ENCODE measurements around the gene MBOAT2. TPM values are rescaled to one million over a fixed set of nuclear protein-coding genes. Genes with fewer than 3 reads are reported as not detected.

MBOAT2 gene
- total and polyA plus RNA-seq, 12 donors, result 0.24 to 9.6 (median 2.3) TPM

DNA sequence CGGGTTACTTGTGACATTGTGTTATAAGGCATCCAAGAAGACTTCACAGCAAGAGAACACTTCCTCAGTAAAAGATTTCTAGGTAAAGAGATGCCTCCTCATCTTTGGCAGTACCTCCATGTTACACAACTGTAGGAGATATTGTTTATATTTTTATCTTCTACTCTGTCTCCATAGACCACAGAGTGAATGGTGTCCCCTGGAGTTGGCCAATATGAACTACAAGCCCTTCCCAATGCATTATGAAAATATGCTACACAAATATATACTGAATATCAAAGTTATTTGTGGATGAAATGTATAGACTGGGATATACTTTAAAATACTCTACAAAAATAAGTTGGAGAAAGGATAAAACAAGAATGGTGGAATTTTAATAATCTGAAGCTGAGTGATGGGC, 46.7 kb downstream of the MBOAT2 start:
- Histone ChIP-seq H3K36me3 (replicated peaks in 1 of 2) (no peaks in the 10 kb centered on the region), H3K27me3 (no peaks in the 10 kb centered on the region), H3K27ac (no peak overlapping the region), H3K4me3 (no peak overlapping the region), H3K9me3 (replicated peaks in 1 of 3) (peaks cover 0 to 8% (median 0%) of the 10 kb centered on the region in 3 donors), H3K4me1 (replicated peaks in 1 of 2) (no peaks in the 10 kb centered on the region)
- intact Hi-C loops (cut with DNase I), result no loop called here
- no peak for DNase-seq
- 75 to 94% (median 87%) methylated on average over 1 of the region's 1 CpG for WGBS, 4 donors
- no peak for TF ChIP-seq POLR2A (IDR thresholded peaks at IDR 0.05)
- TF ChIP-seq, protein P1, sequence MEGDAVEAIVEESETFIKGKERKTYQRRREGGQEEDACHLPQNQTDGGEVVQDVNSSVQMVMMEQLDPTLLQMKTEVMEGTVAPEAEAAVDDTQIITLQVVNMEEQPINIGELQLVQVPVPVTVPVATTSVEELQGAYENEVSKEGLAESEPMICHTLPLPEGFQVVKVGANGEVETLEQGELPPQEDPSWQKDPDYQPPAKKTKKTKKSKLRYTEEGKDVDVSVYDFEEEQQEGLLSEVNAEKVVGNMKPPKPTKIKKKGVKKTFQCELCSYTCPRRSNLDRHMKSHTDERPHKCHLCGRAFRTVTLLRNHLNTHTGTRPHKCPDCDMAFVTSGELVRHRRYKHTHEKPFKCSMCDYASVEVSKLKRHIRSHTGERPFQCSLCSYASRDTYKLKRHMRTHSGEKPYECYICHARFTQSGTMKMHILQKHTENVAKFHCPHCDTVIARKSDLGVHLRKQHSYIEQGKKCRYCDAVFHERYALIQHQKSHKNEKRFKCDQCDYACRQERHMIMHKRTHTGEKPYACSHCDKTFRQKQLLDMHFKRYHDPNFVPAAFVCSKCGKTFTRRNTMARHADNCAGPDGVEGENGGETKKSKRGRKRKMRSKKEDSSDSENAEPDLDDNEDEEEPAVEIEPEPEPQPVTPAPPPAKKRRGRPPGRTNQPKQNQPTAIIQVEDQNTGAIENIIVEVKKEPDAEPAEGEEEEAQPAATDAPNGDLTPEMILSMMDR (IDR thresholded peaks at IDR 0.05), result no peak

DNA sequence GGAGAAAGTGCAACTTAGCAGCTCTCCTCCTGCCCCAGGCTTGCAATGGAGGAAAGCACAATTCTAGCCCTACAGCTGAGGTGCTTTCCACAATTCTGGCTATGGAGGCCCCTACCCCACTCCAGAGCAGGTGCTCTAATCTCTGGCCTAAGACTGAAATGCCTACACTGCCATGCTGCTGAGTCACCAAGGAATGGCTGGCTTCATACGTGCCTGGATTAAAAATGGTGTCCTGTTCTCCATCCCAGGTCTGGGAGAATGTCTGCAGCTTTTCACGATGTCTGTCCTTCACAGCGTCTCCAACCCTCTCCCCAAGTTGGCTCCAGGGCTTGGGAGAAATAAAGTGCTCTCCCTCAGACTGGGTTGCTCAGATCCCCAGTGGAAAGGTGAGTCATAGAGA, 48.5 kb downstream of the MBOAT2 start:
- no peak overlapping the region for H3K27ac ChIP-seq
- intact Hi-C loops (cut with DNase I), result no loop called here
- 71 to 100% (median 92%) methylated on average over 1 to 3 of the region's 3 CpGs for WGBS, 4 donors
- no peaks in the 10 kb centered on the region for H3K27me3 ChIP-seq
- H3K4me1 ChIP-seq (replicated peaks in 1 of 2), result no peaks in the 10 kb centered on the region
- no peak for DNase-seq
- H3K4me3 ChIP-seq, result no peak overlapping the region
- TF ChIP-seq POLR2A (IDR thresholded peaks at IDR 0.05), result no peak
- TF ChIP-seq, protein P1 (IDR thresholded peaks at IDR 0.05), result no peak
- peaks cover 0 to 8% (median 0%) of the 10 kb centered on the region in 3 donors for H3K9me3 ChIP-seq (replicated peaks in 1 of 3)
- H3K36me3 ChIP-seq (replicated peaks in 1 of 2), result no peaks in the 10 kb centered on the region

DNA sequence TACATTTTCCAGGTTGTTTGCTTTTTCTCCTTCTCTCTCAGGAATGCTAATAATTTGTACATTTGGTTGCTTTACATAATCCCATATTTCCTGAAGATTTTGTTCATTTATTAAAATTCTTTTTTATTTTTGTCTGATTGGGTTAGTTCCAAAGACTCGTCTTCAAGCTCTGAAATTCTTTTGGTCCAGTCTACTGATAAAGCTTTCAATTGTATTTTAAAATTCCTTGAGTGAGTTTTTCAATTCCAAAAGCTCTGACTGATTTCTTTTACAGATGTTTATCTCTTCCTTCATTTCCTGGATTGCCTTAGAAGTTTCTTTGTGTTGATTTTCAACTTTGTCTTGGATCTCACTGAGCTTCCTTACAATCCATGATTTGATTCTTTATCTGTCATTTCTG, 50.0 kb downstream of the MBOAT2 start:
- intact Hi-C loops (cut with DNase I), result no loop called here
- Histone ChIP-seq H3K4me3 (no peak overlapping the region), H3K36me3 (replicated peaks in 1 of 2) (no peaks in the 10 kb centered on the region), H3K27ac (no peak overlapping the region), H3K9me3 (replicated peaks in 1 of 3) (peaks cover 0 to 8% (median 0%) of the 10 kb centered on the region in 3 donors), H3K4me1 (replicated peaks in 1 of 2) (no peaks in the 10 kb centered on the region), H3K27me3 (no peaks in the 10 kb centered on the region)
- TF ChIP-seq, protein P1 (IDR thresholded peaks at IDR 0.05), result no peak
- no peak for TF ChIP-seq POLR2A (IDR thresholded peaks at IDR 0.05)
- WGBS, 4 donors, result 86 to 90% (median 86%) methylated on average over 1 of the region's 1 CpG
- no peak for DNase-seq

DNA sequence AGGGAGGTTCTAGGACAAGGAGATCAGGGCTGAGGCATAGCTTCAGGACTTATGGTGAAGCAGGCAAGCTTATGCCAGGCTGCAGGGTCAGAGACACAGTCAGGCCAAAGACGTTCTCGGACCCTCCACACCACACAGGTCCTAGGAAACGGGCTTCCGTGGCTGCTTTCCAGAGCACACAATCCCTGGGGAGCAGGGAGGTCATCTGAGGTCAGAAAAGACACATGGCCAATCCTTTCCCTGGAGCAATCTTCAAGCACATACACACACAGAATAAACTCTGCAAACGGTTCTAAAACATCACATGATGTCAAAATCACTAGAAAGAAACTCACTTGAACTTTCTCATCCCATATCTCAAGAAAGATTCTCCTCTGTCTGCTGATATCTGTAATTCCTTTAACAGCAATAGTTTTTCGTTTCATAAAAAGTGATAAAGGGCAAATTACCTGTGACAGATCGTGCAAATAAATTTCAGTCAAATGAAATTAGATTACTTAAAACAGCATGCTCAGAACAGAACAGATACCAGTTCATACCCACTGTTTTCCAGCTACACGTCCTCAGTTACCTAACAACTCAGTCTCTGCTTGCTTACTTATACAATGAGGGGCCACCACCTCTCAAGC, 63.9 kb downstream of the MBOAT2 start:
- Histone ChIP-seq H3K4me3 (no peak overlapping the region), H3K4me1 (replicated peaks in 1 of 2) (no peaks in the 10 kb centered on the region), H3K9me3 (replicated peaks in 1 of 3) (no peaks in the 10 kb centered on the region), H3K27me3 (no peaks in the 10 kb centered on the region), H3K36me3 (replicated peaks in 1 of 2) (no peaks in the 10 kb centered on the region), H3K27ac (no peak overlapping the region)
- DNase-seq, result no peak
- WGBS, 4 donors, result 80 to 86% (median 82%) methylated on average over 6 to 8 of the region's 8 CpGs
- intact Hi-C loops (cut with DNase I), result no loop called here
- TF ChIP-seq, protein P1 (IDR thresholded peaks at IDR 0.05), result no peak
- TF ChIP-seq POLR2A (IDR thresholded peaks at IDR 0.05), result no peak

All from adrenal gland (tissue), 12 donors.